Endothelial cell (in vitro differentiated cells): Measurements from ENCODE around the gene SMIM26. TPM values are rescaled to one million over a fixed set of nuclear protein-coding genes. Genes with fewer than 3 reads are reported as not detected.

Experiments
- DNase-seq: peaks from one replicate; pipeline ENCODE4 v3.0.0; 2021; ENCODE audit warnings: low spot score
- H3K27ac Mint-ChIP-seq: one replicate; pipeline ENCODE4 v1.8.0; 2021; ENCODE audit warnings: mixed read lengths, inconsistent platforms; ENCODE audit not compliant: unreplicated experiment
- H3K27me3 Mint-ChIP-seq: one replicate; pipeline ENCODE4 v1.8.0; 2021; ENCODE audit warnings: mild to moderate bottlenecking, moderate library complexity, mixed read lengths, inconsistent platforms; ENCODE audit not compliant: unreplicated experiment
- H3K36me3 Mint-ChIP-seq: one replicate; pipeline ENCODE4 v1.8.0; 2021; ENCODE audit warnings: mild to moderate bottlenecking, low read depth, mixed read lengths, inconsistent platforms; ENCODE audit not compliant: unreplicated experiment
- H3K4me1 Mint-ChIP-seq: one replicate; pipeline ENCODE4 v1.8.0; 2021; ENCODE audit warnings: mild to moderate bottlenecking, mixed read lengths, inconsistent platforms; ENCODE audit not compliant: unreplicated experiment
- H3K4me3 Mint-ChIP-seq: one replicate; pipeline ENCODE4 v1.8.0; 2021; ENCODE audit warnings: mild to moderate bottlenecking, mixed read lengths, inconsistent platforms; ENCODE audit not compliant: unreplicated experiment
- H3K9me3 Mint-ChIP-seq: one replicate; pipeline ENCODE4 v1.8.0; 2021; ENCODE audit warnings: mixed read lengths, inconsistent platforms; ENCODE audit not compliant: unreplicated experiment
- total RNA-seq: library from RNA; stranded (reverse); fragmentation: NEBNext Ultra II Directional; extraction: Animal tissue kit (Norgen Biotek cat#: 25700); gene quantifications from one replicate; pipeline ENCODE4 v1.2.1, GENCODE V29; 2021; ENCODE audit not compliant: unreplicated experiment
- TF ChIP-seq, protein P1 (sequence below): fragments of 200-600 bp; sonication (generic); IDR thresholded peaks from one replicate; pipeline ENCODE4 v1.5.0; 2021; ENCODE audit warnings: antibody characterized with exemption; ENCODE audit not compliant: unreplicated experiment

The SMIM26 gene
- total RNA-seq, 1 donor from 2014 or later: 41.0 TPM

DNA sequence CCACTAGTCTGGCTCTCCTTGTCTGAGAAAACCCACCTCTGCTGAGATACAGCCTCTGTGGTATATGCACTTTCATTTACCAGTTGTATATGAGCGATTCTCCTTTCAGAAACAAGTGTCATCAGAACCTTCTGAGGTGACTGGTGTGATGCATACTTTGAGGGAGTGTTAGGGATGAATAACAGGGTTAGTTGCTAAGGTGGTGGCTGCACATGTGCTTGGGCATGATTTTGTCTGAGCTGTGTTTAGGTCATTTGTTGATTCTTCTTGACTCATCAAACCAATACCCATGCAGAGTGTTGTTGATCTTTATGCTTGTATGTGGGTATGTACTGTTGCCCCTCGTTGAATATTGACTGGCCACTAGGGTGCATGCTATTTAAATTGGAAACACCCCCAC, 46.3 kb downstream of the SMIM26 start:
- Mint-ChIP-seq H3K4me3 (no peak overlapping the region), H3K4me1 (peaks cover 6% of the 10 kb centered on the region), H3K9me3 (no peaks in the 10 kb centered on the region), H3K27ac (no peak overlapping the region), H3K36me3 (no peaks in the 10 kb centered on the region), H3K27me3 (peaks cover 2% of the 10 kb centered on the region)
- DNase-seq: no peak
- TF ChIP-seq, protein P1, sequence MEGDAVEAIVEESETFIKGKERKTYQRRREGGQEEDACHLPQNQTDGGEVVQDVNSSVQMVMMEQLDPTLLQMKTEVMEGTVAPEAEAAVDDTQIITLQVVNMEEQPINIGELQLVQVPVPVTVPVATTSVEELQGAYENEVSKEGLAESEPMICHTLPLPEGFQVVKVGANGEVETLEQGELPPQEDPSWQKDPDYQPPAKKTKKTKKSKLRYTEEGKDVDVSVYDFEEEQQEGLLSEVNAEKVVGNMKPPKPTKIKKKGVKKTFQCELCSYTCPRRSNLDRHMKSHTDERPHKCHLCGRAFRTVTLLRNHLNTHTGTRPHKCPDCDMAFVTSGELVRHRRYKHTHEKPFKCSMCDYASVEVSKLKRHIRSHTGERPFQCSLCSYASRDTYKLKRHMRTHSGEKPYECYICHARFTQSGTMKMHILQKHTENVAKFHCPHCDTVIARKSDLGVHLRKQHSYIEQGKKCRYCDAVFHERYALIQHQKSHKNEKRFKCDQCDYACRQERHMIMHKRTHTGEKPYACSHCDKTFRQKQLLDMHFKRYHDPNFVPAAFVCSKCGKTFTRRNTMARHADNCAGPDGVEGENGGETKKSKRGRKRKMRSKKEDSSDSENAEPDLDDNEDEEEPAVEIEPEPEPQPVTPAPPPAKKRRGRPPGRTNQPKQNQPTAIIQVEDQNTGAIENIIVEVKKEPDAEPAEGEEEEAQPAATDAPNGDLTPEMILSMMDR: no peak

DNA sequence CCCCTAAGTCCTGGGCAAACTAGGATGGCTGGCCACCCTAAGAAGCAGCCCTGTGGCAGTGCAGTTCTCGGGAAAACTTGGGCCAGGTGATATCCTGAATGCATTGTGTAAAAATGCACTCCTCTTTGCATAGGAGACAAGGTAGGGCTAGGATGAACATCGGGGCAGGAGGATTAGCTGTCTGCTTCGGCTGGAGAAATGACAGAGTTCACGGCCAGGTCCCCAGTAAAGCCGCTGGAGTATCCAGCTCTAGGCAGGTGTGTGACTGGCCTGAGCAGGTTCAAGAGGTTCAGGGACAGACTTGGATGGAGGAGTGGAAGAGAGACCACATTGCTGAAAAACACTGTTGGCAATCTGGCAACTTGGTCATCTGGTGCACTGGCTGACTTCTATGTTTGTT, 47.0 kb downstream of the SMIM26 start:
- Mint-ChIP-seq H3K4me1 (peaks cover 6% of the 10 kb centered on the region), H3K27ac (no peak overlapping the region)
- TF ChIP-seq, protein P1: no peak

DNA sequence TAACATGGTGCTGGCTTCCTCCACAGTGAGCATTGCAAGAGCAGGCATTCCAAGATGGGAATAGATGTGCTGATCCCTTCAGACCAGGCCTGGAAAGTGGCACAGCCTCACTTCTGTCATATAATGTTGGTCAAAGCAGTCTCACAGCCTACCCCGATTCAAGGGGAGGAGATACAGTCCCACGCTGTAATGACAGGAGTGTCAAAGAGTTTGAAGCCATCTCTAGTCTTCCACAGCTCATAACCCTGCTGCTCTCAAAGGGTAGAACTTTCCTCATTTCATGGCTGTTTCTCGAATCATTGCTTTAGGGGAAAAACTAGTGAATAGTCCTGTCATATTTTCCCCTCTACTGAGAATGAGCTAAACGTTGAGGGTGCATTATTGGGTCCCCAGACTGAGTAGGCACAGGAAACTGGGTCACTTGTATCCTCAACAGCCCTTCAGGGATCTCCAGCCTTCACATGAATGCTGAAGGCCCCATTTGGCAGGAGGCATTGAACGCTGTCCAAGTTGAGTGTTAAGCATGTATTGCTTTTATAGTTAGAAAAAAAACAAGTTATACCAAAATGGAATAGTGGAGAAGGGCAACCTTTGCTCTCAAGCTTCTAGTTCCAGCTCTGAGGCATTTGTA, 47.9 kb downstream of the SMIM26 start:
- Mint-ChIP-seq H3K36me3 (no peaks in the 10 kb centered on the region), H3K4me1 (peaks cover 6% of the 10 kb centered on the region), H3K9me3 (no peaks in the 10 kb centered on the region), H3K27ac (no peak overlapping the region), H3K4me3 (no peak overlapping the region), H3K27me3 (peaks cover 2% of the 10 kb centered on the region)
- TF ChIP-seq, protein P1: no peak
- DNase-seq: no peak

More for the DNA sequence above, 47.0 kb downstream of the SMIM26 start:
- H3K36me3 Mint-ChIP-seq: no peaks in the 10 kb centered on the region
- no peak overlapping the region for H3K4me3 Mint-ChIP-seq
- H3K9me3 Mint-ChIP-seq: no peaks in the 10 kb centered on the region
- H3K27me3 Mint-ChIP-seq: peaks cover 2% of the 10 kb centered on the region
- DNase-seq: no peak

Other genes starting within 250 kb of the SMIM26 start
- gene DZANK1, start 100.4 kb upstream of the SMIM26 start, total RNA-seq: 4.2 TPM
- 12.2 TPM for gene POLR3F, start 100.0 kb upstream of the SMIM26 start, total RNA-seq
- gene RBBP9, start 70.2 kb upstream of the SMIM26 start, total RNA-seq: 16.7 TPM
- gene SEC23B, start 59.5 kb upstream of the SMIM26 start, total RNA-seq: 33.7 TPM
- 31.0 TPM for gene DTD1, start 20.6 kb downstream of the SMIM26 start, total RNA-seq
- gene SCP2D1, start 246.4 kb downstream of the SMIM26 start, total RNA-seq: not detected